ENCODE results near the gene OR6B1.

Gene OR6B1

GRCh38 chr7:144000020-144000419, at the start of gene OR6B1:
OR6B1 (plus strand) TSS chr7:144000320; CDS start chr7:144003997, 3,677 bp downstream.
- no peak for ATAC-seq
- Mint-ChIP-seq H3K9me3 (no peaks in the 10 kb centered on the region), H3K4me3 (no peak within 1 kb of the TSS), H3K36me3 (no peaks in the 10 kb centered on the region), H3K4me1 (no peaks in the 10 kb centered on the region), H3K27ac (no peak within 1 kb of the TSS), H3K27me3 (no peaks in the 10 kb centered on the region)

GRCh38 chr7:143953421-143953820, 46.7 kb upstream of the OR6B1 start:
- Mint-ChIP-seq H3K27me3 (peaks cover 47% of the 10 kb centered on the region), H3K4me3 (no peak overlapping the region), H3K27ac (no peak overlapping the region), H3K9me3 (no peaks in the 10 kb centered on the region), H3K36me3 (no peaks in the 10 kb centered on the region), H3K4me1 (no peaks in the 10 kb centered on the region)
- no peak for ATAC-seq

DNA sequence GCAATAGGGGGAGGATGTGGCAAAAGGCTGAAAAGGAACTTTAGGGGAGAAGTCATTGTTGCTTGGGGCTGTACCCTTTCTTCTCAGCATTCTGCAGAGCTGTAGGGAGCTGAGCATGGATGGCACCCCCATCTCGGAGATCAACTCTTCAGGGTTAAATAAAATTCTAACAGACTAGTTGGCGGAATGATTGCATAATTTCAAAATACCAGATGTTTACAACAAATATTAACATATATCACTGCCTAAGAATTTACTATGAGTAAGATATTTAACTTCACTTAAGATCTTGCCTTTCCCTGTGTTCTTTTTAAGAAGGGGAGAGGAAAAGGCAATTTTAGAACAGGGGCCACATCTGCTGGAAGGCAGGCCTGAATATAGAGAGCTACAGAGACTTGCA, 46.0 kb upstream of the OR6B1 start:
- H3K27ac Mint-ChIP-seq = no peak overlapping the region
- no peaks in the 10 kb centered on the region for H3K36me3 Mint-ChIP-seq
- no peak for ATAC-seq
- H3K9me3 Mint-ChIP-seq = no peaks in the 10 kb centered on the region
- peaks cover 41% of the 10 kb centered on the region for H3K27me3 Mint-ChIP-seq
- H3K4me1 Mint-ChIP-seq = no peaks in the 10 kb centered on the region
- H3K4me3 Mint-ChIP-seq = no peak overlapping the region

DNA sequence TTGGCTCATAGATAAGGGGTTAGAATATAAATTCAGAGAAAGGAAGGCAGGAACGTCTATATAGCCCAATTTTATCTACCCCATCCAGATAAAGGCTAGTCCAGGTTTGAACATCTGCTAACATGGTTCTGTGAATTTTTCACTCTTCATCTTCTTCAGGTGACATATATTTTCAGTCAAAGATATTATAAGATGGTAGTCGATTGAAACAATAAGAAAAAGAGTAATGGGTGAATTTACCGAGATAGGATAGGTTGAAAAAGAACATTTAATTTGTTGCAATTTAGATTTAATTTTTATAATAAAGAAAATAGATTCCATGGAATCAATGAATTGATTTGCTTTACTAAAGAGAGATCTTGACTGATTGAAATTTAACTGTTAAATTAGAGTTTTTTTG, 45.6 kb upstream of the OR6B1 start, which contains the start of gene OR2F1:
Gene OR2F1 (plus strand): TSS at position 301 of the 400 bp plus-strand sequence. CDS start 5,127 bp downstream, outside the sequence.
- Mint-ChIP-seq H3K36me3 (no peaks in the 10 kb centered on the region), H3K4me3 (no peak within 1 kb of the TSS), H3K4me1 (no peaks in the 10 kb centered on the region), H3K9me3 (no peaks in the 10 kb centered on the region), H3K27ac (no peak within 1 kb of the TSS), H3K27me3 (peaks cover 37% of the 10 kb centered on the region)
- ATAC-seq = no peak

- Mint-ChIP-seq H3K9me3 (no peaks in the 10 kb centered on the region), H3K4me1 (no peaks in the 10 kb centered on the region), H3K4me3 (no peak overlapping the region), H3K36me3 (no peaks in the 10 kb centered on the region), H3K27ac (no peak overlapping the region), H3K27me3 (peaks cover 40% of the 10 kb centered on the region)
- ATAC-seq = no peak
These were observed 41.3 kb upstream of the OR6B1 start for GRCh38 chr7:143958781-143959180.

GRCh38 chr7:143960813-143961610, 39.1 kb upstream of the OR6B1 start:
- no peaks in the 10 kb centered on the region for H3K4me1 Mint-ChIP-seq
- H3K9me3 Mint-ChIP-seq = no peaks in the 10 kb centered on the region
- H3K4me3 Mint-ChIP-seq = no peak overlapping the region
- H3K27me3 Mint-ChIP-seq = peaks cover 40% of the 10 kb centered on the region
- no peaks in the 10 kb centered on the region for H3K36me3 Mint-ChIP-seq
- no peak for ATAC-seq
- H3K27ac Mint-ChIP-seq = no peak overlapping the region

DNA sequence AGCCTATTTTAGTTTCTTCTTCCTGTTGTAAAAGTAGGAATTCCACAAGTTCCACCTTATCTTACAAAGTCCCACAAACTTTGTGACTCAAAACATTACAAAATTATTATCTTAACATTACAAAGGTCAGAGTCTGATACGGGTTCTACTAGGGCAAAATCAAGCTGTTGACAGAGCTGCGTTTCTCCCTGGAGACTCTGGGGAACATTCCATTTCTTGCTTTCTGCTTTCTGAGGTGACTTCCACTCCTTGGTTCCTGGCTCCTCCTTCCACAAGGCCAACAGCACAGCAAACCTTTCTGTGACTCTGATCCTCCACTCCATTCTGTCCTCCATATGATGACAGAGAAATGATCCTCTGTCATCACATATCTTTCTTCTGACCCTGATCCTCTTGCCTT, 34.8 kb upstream of the OR6B1 start:
- Mint-ChIP-seq H3K9me3 (peaks cover 3% of the 10 kb centered on the region), H3K27ac (no peak overlapping the region), H3K4me3 (no peak overlapping the region), H3K4me1 (no peaks in the 10 kb centered on the region), H3K36me3 (no peaks in the 10 kb centered on the region), H3K27me3 (peaks cover 11% of the 10 kb centered on the region)
- ATAC-seq = no peak

DNA sequence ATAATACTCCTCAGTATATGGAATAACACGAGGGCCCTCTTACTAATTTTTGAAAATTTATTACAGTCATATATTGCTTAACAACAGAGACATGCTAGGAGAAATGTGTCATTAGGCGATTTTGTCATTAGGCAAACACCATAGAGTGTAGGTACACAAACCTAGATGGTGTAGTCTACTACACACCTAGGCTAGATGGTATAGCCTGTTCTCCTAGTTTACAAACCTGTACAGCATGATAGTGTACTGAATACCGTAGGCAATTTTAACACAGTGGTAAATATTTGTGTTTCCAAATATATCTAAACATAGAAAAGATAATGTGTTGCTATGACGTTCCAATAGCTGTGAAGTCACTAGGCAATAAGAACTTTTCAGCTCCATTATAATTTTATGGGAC, 32.7 kb upstream of the OR6B1 start:
- H3K4me1 Mint-ChIP-seq = no peaks in the 10 kb centered on the region
- peaks cover 3% of the 10 kb centered on the region for H3K9me3 Mint-ChIP-seq
- ATAC-seq = no peak
- no peak overlapping the region for H3K27ac Mint-ChIP-seq
- peaks cover 17% of the 10 kb centered on the region for H3K27me3 Mint-ChIP-seq
- no peaks in the 10 kb centered on the region for H3K36me3 Mint-ChIP-seq
- no peak overlapping the region for H3K4me3 Mint-ChIP-seq

DNA sequence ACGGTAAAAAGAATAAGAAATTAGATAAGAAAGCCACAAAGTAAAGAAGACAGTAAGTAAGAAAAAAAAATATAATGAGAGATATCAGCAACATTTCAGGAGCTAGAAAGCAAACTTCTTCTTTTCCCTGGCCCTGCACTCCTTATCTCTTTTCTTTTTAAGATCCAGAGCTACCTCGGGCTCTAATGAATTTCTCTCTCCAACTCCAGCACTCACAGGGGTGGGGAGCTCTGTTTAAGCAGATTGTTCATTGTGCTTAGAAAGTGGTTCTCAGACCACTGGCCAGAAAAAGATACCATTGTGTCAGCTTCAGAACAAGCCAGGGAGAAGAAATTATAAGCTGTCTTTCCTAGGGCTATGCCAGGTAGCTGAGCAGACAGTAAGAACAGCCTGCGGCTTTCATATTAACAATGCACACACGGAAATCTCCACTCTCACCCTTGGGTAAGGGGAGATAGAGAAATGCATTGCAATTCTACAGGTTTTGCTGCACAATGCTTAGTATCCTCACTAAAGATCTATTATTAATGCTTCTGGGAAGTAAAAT, 26.2 kb upstream of the OR6B1 start:
- no peak overlapping the region for H3K4me3 Mint-ChIP-seq
- no peak overlapping the region for H3K27ac Mint-ChIP-seq
- H3K4me1 Mint-ChIP-seq = no peaks in the 10 kb centered on the region
- H3K9me3 Mint-ChIP-seq = no peaks in the 10 kb centered on the region
- no peaks in the 10 kb centered on the region for H3K36me3 Mint-ChIP-seq
- peaks cover 9% of the 10 kb centered on the region for H3K27me3 Mint-ChIP-seq
- no peak for ATAC-seq

- H3K9me3 Mint-ChIP-seq = no peaks in the 10 kb centered on the region
- no peak overlapping the region for H3K27ac Mint-ChIP-seq
- peaks cover 9% of the 10 kb centered on the region for H3K27me3 Mint-ChIP-seq
- H3K4me3 Mint-ChIP-seq = no peak overlapping the region
- no peak for ATAC-seq
- no peaks in the 10 kb centered on the region for H3K4me1 Mint-ChIP-seq
- no peaks in the 10 kb centered on the region for H3K36me3 Mint-ChIP-seq
These were observed 25.7 kb upstream of the OR6B1 start for GRCh38 chr7:143974459-143974858.

DNA sequence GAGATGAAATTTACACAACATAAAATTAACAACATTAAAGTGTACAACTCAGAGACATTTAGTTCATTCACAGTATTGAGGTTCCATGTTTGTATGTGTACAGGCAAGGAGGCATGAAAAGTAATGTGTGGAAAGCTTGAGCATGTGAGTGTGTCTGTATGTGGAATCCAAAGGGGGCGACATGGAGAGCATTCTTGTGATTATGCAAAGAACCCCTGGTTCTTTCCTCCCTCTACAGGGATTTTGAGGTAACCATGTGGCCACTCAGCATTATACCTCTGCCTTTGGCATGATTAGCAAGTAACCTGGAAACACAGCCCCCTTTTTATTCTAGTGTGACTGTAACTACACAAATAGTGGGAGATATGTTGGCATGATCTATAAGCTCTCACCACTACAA, 24.5 kb upstream of the OR6B1 start:
- Mint-ChIP-seq H3K27ac (no peak overlapping the region), H3K9me3 (no peaks in the 10 kb centered on the region), H3K27me3 (peaks cover 10% of the 10 kb centered on the region), H3K36me3 (no peaks in the 10 kb centered on the region), H3K4me3 (no peak overlapping the region), H3K4me1 (no peaks in the 10 kb centered on the region)
- ATAC-seq = no peak

DNA sequence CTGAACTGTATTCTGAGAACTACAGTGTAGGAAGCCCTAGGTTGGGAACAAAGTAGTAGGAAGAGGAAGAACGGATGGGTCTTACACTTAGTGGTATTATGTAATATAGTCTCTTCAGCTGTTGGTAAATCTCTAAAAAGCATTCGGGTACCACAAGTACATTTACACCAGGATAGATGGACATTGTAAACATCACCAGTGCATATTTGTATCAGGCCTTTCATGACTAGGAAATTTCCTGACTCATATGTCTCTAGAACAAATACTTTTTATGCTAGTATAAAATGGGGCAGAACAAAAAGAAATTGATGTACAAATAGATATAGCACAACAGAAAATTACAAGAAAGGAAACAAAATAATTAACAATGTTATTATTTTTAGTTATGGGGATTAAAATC, 21.5 kb upstream of the OR6B1 start:
- H3K27ac Mint-ChIP-seq = no peak overlapping the region

GRCh38 chr7:143979359-143979758, 20.8 kb upstream of the OR6B1 start:
- H3K27me3 Mint-ChIP-seq = peaks cover 11% of the 10 kb centered on the region
- H3K4me3 Mint-ChIP-seq = no peak overlapping the region
- ATAC-seq = no peak
- H3K27ac Mint-ChIP-seq = no peak overlapping the region
- H3K36me3 Mint-ChIP-seq = no peaks in the 10 kb centered on the region
- H3K9me3 Mint-ChIP-seq = peaks cover 3% of the 10 kb centered on the region
- no peaks in the 10 kb centered on the region for H3K4me1 Mint-ChIP-seq

More for the DNA sequence above, 21.5 kb upstream of the OR6B1 start:
- Mint-ChIP-seq H3K27me3 (peaks cover 11% of the 10 kb centered on the region), H3K4me1 (no peaks in the 10 kb centered on the region), H3K9me3 (peaks cover 3% of the 10 kb centered on the region), H3K4me3 (no peak overlapping the region), H3K36me3 (no peaks in the 10 kb centered on the region)
- ATAC-seq = no peak

DNA sequence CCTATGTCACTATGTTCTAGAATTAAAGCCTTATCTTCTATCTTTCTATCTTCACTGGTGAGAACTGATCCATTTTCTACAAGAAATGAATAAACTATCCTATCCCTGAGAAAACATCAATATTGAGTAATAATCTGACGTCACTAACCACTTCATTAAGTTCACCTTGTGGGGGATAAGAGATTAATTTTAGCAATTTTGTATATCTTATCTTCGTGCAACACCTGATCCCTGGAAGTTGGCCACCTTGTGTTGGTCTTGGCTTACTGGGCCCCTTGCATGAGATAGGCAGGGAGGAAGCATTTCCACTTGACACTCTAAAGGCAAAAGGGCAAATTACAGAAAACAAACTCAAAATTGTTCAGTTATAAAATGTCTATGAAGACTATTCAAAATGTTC, 20.1 kb upstream of the OR6B1 start:
- H3K4me1 Mint-ChIP-seq = no peaks in the 10 kb centered on the region

GRCh38 chr7:143980746-143981510, 19.2 kb upstream of the OR6B1 start:
- no peak overlapping the region for H3K4me3 Mint-ChIP-seq
- no peaks in the 10 kb centered on the region for H3K36me3 Mint-ChIP-seq
- H3K27me3 Mint-ChIP-seq = peaks cover 11% of the 10 kb centered on the region
- peaks cover 3% of the 10 kb centered on the region for H3K9me3 Mint-ChIP-seq
- ATAC-seq = no peak
- no peaks in the 10 kb centered on the region for H3K4me1 Mint-ChIP-seq
- H3K27ac Mint-ChIP-seq = no peak overlapping the region

More for the DNA sequence above, 20.1 kb upstream of the OR6B1 start:
- H3K9me3 Mint-ChIP-seq = peaks cover 3% of the 10 kb centered on the region
- no peaks in the 10 kb centered on the region for H3K36me3 Mint-ChIP-seq
- no peak overlapping the region for H3K4me3 Mint-ChIP-seq
- H3K27me3 Mint-ChIP-seq = peaks cover 11% of the 10 kb centered on the region
- no peak overlapping the region for H3K27ac Mint-ChIP-seq
- ATAC-seq = no peak

All from stimulated activated memory B cell treated with anti-CD40 and anti-IgM and Interleukin-4, amounts not matched to agents 10 μg/mL and 1 μg/mL and 100 μg/mL, for 72 hours (primary cell).